Measurements from ENCODE around the gene GPR150.

DNA sequence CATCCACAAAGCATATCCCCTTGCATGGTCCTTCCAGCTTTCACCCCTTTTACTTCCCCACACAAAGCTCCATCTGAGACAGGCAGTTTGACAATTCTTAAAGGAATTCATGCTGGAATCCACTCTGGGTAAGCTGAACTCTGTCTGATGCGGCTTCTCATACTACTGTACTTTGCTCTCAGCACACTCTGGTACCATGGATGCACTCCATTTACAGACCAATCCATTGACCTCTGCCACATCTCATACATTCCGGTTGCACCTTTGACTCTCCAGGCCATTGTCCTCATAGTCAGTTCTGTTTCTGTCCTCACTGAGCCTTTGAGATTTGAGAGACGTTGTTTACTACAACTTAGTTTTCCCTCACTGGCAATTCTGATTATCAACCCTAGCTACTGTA, 50.7 kb downstream of the GPR150 start:
- TF ChIP-seq, protein P1, sequence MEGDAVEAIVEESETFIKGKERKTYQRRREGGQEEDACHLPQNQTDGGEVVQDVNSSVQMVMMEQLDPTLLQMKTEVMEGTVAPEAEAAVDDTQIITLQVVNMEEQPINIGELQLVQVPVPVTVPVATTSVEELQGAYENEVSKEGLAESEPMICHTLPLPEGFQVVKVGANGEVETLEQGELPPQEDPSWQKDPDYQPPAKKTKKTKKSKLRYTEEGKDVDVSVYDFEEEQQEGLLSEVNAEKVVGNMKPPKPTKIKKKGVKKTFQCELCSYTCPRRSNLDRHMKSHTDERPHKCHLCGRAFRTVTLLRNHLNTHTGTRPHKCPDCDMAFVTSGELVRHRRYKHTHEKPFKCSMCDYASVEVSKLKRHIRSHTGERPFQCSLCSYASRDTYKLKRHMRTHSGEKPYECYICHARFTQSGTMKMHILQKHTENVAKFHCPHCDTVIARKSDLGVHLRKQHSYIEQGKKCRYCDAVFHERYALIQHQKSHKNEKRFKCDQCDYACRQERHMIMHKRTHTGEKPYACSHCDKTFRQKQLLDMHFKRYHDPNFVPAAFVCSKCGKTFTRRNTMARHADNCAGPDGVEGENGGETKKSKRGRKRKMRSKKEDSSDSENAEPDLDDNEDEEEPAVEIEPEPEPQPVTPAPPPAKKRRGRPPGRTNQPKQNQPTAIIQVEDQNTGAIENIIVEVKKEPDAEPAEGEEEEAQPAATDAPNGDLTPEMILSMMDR (IDR thresholded peaks at IDR 0.05; ENCODE audit: borderline replicate concordance, extremely low read depth, low read length, poor library complexity, severe bottlenecking): no peak
- no peak for TF ChIP-seq EZH2 (IDR thresholded peaks at IDR 0.05; ENCODE audit: borderline replicate concordance, low read depth, low read length, severe bottlenecking)

Measured in DND-41 (cell line).